Measurements from ENCODE around the gene FREM1.

DNA sequence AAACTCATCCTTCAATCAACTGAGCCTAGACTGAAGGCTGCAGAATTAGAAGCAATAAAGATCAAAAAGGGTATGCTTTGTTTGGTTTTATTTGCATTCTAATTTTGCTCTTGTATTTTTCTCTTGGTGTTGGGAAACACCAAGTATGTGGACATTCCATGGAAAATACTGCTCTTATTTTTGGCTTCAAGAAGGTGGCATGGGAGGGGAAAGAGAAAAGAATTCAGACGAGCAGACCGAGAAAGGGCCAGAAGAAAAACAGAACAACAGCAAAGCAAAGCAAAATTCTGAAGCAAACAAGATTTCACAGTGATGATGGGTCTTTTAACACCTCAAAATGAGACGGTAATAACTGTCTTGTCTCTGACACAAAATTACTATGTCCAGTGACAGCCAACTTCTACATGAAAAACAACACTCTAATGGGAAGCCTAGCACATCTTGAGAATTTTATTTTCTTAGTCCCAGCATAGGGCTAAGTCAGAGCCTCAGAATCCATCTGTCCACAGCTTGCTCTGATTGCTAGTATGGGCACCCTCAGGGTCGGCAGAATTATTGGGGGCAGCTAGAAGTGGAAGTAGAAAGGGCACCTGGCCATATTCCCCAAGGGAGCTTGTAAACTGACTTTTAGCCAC is 26.8 kb downstream of the FREM1 start:
- no peak for TF ChIP-seq NFYB (CRISPR knock-in tag; IDR thresholded peaks at IDR 0.05)
- TF ChIP-seq THAP11 (CRISPR knock-in tag; IDR thresholded peaks at IDR 0.05), result no peak
- TF ChIP-seq PTBP1 (IDR thresholded peaks at IDR 0.05; ENCODE audit: low read depth, low read length, poor library complexity, severe bottlenecking), result no peak
